ENCODE results near the gene CTTNBP2.

CTTNBP2 gene

GRCh38 chr7:117777335-117778142 is 95.7 kb downstream of the CTTNBP2 start:
- TF ChIP-seq TAF1 (IDR thresholded peaks at IDR 0.05; ENCODE audit: borderline replicate concordance, low read depth, low read length) = no peak
- no peak for TF ChIP-seq POLR2AphosphoS5 (IDR thresholded peaks at IDR 0.05; ENCODE audit: low read depth, low read length)
- no peak for TF ChIP-seq POLR2A (IDR thresholded peaks at IDR 0.05; ENCODE audit: low read depth, low read length)
- FAIRE-seq (no peak), DNase-seq (ENCODE audit: insufficient read length) (no peak)

- FAIRE-seq (peak; percentile 74), DNase-seq (ENCODE audit: insufficient read length) (no peak)
- TF ChIP-seq TAF1 (IDR thresholded peaks at IDR 0.05; ENCODE audit: borderline replicate concordance, low read depth, low read length) = no peak
- no peak for TF ChIP-seq POLR2AphosphoS5 (IDR thresholded peaks at IDR 0.05; ENCODE audit: low read depth, low read length)
- no peak for TF ChIP-seq POLR2A (IDR thresholded peaks at IDR 0.05; ENCODE audit: low read depth, low read length)
Observed at GRCh38 chr7:117776224-117776623, 97.0 kb downstream of the CTTNBP2 start.

DNA sequence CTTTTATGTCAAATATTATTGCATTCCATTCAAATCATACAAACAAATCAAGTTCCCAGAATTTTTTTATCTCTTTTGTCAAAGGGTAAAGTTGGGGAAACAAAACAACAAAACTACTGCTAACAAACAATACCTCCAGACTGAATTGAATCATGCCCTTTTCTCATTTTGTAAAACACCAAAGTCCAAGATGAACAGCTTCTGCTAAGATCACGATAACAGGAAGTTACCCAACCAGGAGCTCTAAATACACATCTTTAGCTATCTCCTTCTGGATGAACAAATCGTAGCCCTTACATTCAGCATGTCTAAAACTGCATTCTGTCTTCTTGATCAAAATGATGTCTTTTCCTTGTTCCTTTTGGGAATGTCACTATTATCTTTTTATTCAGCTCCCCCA is 97.4 kb downstream of the CTTNBP2 start:
- FAIRE-seq (no peak), DNase-seq (ENCODE audit: insufficient read length) (no peak)
- no peak for TF ChIP-seq POLR2A (IDR thresholded peaks at IDR 0.05; ENCODE audit: low read depth, low read length)
- no peak for TF ChIP-seq POLR2AphosphoS5 (IDR thresholded peaks at IDR 0.05; ENCODE audit: low read depth, low read length)
- no peak for TF ChIP-seq TAF1 (IDR thresholded peaks at IDR 0.05; ENCODE audit: borderline replicate concordance, low read depth, low read length)

DNA sequence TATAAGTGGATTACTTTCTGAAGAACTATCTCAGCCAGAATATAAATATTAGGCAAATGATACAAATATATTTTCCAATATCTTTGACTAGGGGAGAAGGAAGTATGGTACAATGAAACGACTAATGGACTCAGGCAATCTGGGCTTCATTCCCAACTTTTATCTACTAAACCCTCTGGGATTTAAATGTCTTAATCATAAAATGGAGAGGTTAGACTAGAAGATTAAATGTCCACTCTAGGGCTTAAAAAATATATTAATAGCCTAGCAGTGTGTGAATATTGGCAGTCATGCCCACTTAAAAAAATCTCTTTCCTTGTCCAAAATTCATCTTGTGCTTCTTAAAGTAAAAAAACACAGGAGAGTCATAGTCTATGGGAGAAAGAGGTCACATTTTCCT is 98.3 kb downstream of the CTTNBP2 start:
- TF ChIP-seq POLR2A (IDR thresholded peaks at IDR 0.05; ENCODE audit: low read depth, low read length) = no peak
- no peak for TF ChIP-seq TAF1 (IDR thresholded peaks at IDR 0.05; ENCODE audit: borderline replicate concordance, low read depth, low read length)
- DNase-seq (ENCODE audit: insufficient read length) (no peak), FAIRE-seq (no peak)

DNA sequence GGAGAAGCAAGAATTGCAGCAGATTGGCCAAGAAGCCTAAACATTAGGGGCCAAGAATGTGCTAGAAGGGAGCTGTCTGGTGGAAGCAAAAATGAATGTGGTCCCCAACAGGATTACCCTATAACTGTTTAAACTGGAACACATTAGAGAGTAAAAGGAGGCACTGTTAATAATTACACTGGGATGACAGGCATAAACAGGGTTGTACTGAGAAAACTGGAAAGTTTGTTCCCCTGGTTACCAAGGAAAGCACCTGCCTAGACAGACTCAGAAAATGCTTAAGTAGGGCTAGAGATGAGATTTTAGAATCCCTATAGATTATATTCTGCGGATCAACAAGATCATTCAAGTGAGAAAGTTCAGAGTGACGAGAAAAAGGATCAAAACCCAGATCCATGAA is 100.8 kb downstream of the CTTNBP2 start:
- TF ChIP-seq POLR2A (IDR thresholded peaks at IDR 0.05; ENCODE audit: low read depth, low read length) (no peak), TAF1 (IDR thresholded peaks at IDR 0.05; ENCODE audit: borderline replicate concordance, low read depth, low read length) (no peak), POLR2AphosphoS5 (IDR thresholded peaks at IDR 0.05; ENCODE audit: low read depth, low read length) (no peak)
- FAIRE-seq = no peak
- no peak for DNase-seq (ENCODE audit: insufficient read length)

- TF ChIP-seq POLR2A (IDR thresholded peaks at IDR 0.05; ENCODE audit: low read depth, low read length) (no peak), TAF1 (IDR thresholded peaks at IDR 0.05; ENCODE audit: borderline replicate concordance, low read depth, low read length) (no peak), POLR2AphosphoS5 (IDR thresholded peaks at IDR 0.05; ENCODE audit: low read depth, low read length) (no peak)
- no peak for DNase-seq (ENCODE audit: insufficient read length)
- FAIRE-seq = peak; percentile 17
Observed at GRCh38 chr7:117771756-117772155, 101.5 kb downstream of the CTTNBP2 start.

- DNase-seq (ENCODE audit: insufficient read length) (no peak), FAIRE-seq (no peak)
- TF ChIP-seq POLR2AphosphoS5 (IDR thresholded peaks at IDR 0.05; ENCODE audit: low read depth, low read length) = no peak
- no peak for TF ChIP-seq POLR2A (IDR thresholded peaks at IDR 0.05; ENCODE audit: low read depth, low read length)
- no peak for TF ChIP-seq TAF1 (IDR thresholded peaks at IDR 0.05; ENCODE audit: borderline replicate concordance, low read depth, low read length)
Observed at GRCh38 chr7:117769085-117769484, 104.2 kb downstream of the CTTNBP2 start.

DNA sequence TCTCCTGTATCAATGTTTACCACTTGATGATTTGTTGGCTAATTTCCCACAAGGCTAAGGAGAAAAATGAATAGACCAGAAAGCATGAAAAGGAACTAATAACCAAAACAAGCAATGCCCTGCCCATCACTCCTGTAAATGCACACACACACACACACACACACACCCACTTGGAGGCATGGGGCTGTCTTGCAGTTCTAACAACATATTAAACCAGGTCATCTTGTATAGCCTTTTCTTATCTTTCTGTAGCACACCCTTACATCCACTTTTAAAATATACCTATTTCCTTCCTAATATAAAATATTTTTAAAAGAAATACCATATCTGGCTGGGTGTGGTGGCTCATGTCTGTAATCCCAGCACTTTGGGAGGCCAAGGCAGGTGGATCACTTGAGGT is 105.3 kb downstream of the CTTNBP2 start:
- no peak for TF ChIP-seq TAF1 (IDR thresholded peaks at IDR 0.05; ENCODE audit: borderline replicate concordance, low read depth, low read length)
- TF ChIP-seq POLR2A (IDR thresholded peaks at IDR 0.05; ENCODE audit: low read depth, low read length) = no peak
- no peak for TF ChIP-seq POLR2AphosphoS5 (IDR thresholded peaks at IDR 0.05; ENCODE audit: low read depth, low read length)
- no peak for FAIRE-seq

GRCh38 chr7:117766913-117767312 is 106.3 kb downstream of the CTTNBP2 start:
- TF ChIP-seq POLR2A (IDR thresholded peaks at IDR 0.05; ENCODE audit: low read depth, low read length) = no peak
- TF ChIP-seq TAF1 (IDR thresholded peaks at IDR 0.05; ENCODE audit: borderline replicate concordance, low read depth, low read length) = no peak
- TF ChIP-seq POLR2AphosphoS5 (IDR thresholded peaks at IDR 0.05; ENCODE audit: low read depth, low read length) = no peak
- DNase-seq (ENCODE audit: insufficient read length) (no peak), FAIRE-seq (no peak)

More for the DNA sequence above, 105.3 kb downstream of the CTTNBP2 start:
- DNase-seq (ENCODE audit: insufficient read length) = no peak

- peak; percentile 44 for FAIRE-seq
- DNase-seq (ENCODE audit: insufficient read length) = no peak
- TF ChIP-seq POLR2AphosphoS5 (IDR thresholded peaks at IDR 0.05; ENCODE audit: low read depth, low read length) (no peak), POLR2A (IDR thresholded peaks at IDR 0.05; ENCODE audit: low read depth, low read length) (no peak), TAF1 (IDR thresholded peaks at IDR 0.05; ENCODE audit: borderline replicate concordance, low read depth, low read length) (no peak)
Observed at GRCh38 chr7:117764031-117764430, 109.2 kb downstream of the CTTNBP2 start.

DNA sequence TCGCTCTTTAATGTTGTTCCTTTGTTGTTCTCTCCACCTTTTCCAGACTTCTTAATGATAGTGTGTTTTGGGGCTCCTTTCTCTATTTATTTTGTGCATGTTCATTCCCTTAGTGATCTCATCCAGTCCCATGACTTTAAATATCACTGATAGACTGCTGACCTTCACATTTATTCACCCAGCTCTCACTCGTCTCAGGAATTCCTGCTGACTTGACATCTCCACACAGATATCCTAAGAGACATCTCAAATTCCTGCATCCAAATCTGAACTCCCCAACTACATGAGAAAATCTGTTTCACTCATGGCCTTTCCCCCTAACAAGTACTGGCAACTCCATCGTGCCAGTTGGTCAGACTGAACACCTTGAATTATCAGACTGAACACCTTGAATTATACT is 111.2 kb downstream of the CTTNBP2 start:
- DNase-seq (ENCODE audit: insufficient read length) (no peak), FAIRE-seq (peak; percentile 38)
- no peak for TF ChIP-seq POLR2AphosphoS5 (IDR thresholded peaks at IDR 0.05; ENCODE audit: low read depth, low read length)
- no peak for TF ChIP-seq POLR2A (IDR thresholded peaks at IDR 0.05; ENCODE audit: low read depth, low read length)
- no peak for TF ChIP-seq TAF1 (IDR thresholded peaks at IDR 0.05; ENCODE audit: borderline replicate concordance, low read depth, low read length)

DNA sequence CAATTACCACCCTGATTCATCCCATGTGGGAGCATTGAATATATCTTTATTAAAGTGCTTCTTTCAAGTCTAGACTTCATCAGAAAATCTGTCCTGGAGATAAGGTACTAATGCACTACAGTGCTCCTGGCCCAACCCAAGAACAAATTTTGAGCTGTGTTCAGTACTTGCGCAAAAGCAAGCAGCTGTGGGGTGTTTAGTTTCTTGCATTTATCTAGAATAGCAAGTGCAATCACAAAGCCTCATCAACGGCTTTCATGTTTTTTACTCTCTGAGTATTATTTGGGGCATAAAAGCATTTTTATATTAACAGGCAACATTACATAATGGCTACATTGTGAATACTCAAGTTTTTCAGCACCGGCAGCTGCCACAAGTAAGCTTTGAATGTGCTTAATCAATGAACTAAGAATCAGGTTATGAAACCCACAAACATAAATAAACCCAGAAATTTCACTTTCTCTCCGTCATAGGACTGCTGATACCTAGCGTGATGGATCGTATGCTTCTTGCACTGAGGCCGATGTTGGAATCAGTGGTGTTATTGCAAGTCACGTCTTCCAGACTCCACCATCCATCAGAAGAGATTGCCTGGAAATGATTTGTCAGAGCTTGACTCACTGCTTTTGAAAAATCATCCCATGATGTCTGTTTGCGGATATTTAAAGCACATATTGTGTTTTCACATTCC is 113.1 kb downstream of the CTTNBP2 start:
- FAIRE-seq = no peak

More for the DNA sequence above, 113.1 kb downstream of the CTTNBP2 start:
- DNase-seq (ENCODE audit: insufficient read length) = no peak
- TF ChIP-seq POLR2A (IDR thresholded peaks at IDR 0.05; ENCODE audit: low read depth, low read length) (no peak), POLR2AphosphoS5 (IDR thresholded peaks at IDR 0.05; ENCODE audit: low read depth, low read length) (no peak), TAF1 (IDR thresholded peaks at IDR 0.05; ENCODE audit: borderline replicate concordance, low read depth, low read length) (no peak)

Data from GM12892 (cell line).